ENCODE measurements around the gene CTU1. TPM values are rescaled to one million over a fixed set of nuclear protein-coding genes. Genes with fewer than 3 reads are reported as not detected.

The CTU1 gene
- total and polyA plus RNA-seq, 7 donors = 0.60 to 9.0 (median 5.7) TPM

DNA sequence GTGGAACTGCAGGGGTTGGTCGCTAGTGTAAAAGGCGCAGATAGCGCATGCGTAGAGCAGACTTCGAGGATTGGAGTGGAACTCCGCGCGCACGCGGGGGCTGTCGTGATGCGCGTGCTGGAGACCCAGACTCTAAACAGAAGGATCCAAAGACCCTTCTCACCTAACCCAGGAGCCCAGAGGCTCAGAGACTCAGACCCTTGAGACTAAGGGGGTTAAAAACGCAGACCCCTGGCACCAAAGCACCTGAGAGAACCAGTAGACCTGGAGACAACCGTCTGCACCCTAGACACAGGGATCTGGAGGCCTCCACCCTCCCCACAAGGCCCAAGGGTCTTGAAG is 567 bp upstream of the CTU1 start:
- 3 to 5% methylated on average over 15 of the region's 15 CpGs for WGBS, 2 donors
- H3K4me1 ChIP-seq = peaks cover 0 to 18% (median 15%) of the 10 kb centered on the region in 4 donors
- no peaks in the 10 kb centered on the region for H3K27me3 ChIP-seq
- H3K36me3 ChIP-seq = peaks cover 0 to 5% (median 4%) of the 10 kb centered on the region in 4 donors
- TF ChIP-seq POLR2AphosphoS5 (IDR thresholded peaks at IDR 0.05) (no peak), EP300 (IDR thresholded peaks at IDR 0.05) (no peak), POLR2A (IDR thresholded peaks at IDR 0.05) (no peak)
- TF ChIP-seq, protein P1, sequence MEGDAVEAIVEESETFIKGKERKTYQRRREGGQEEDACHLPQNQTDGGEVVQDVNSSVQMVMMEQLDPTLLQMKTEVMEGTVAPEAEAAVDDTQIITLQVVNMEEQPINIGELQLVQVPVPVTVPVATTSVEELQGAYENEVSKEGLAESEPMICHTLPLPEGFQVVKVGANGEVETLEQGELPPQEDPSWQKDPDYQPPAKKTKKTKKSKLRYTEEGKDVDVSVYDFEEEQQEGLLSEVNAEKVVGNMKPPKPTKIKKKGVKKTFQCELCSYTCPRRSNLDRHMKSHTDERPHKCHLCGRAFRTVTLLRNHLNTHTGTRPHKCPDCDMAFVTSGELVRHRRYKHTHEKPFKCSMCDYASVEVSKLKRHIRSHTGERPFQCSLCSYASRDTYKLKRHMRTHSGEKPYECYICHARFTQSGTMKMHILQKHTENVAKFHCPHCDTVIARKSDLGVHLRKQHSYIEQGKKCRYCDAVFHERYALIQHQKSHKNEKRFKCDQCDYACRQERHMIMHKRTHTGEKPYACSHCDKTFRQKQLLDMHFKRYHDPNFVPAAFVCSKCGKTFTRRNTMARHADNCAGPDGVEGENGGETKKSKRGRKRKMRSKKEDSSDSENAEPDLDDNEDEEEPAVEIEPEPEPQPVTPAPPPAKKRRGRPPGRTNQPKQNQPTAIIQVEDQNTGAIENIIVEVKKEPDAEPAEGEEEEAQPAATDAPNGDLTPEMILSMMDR (IDR thresholded peaks at IDR 0.05) = peak in 1 of 4 experiments; percentile 20
- no peak for DNase-seq
- H3K9me3 ChIP-seq = no peaks in the 10 kb centered on the region
- peak overlapping the region; percentile 55 to 83 (median 70) for H3K4me3 ChIP-seq
- H3K27ac ChIP-seq = peak overlapping the region; percentile 66 to 76 (median 72)
- intact Hi-C loops (cut with DNase I) = loop anchor here (2.0 to 5.0 kb wide), 2 partner anchors 464 to 486 kb away; partner anchors contain the start of gene ZNF175

DNA sequence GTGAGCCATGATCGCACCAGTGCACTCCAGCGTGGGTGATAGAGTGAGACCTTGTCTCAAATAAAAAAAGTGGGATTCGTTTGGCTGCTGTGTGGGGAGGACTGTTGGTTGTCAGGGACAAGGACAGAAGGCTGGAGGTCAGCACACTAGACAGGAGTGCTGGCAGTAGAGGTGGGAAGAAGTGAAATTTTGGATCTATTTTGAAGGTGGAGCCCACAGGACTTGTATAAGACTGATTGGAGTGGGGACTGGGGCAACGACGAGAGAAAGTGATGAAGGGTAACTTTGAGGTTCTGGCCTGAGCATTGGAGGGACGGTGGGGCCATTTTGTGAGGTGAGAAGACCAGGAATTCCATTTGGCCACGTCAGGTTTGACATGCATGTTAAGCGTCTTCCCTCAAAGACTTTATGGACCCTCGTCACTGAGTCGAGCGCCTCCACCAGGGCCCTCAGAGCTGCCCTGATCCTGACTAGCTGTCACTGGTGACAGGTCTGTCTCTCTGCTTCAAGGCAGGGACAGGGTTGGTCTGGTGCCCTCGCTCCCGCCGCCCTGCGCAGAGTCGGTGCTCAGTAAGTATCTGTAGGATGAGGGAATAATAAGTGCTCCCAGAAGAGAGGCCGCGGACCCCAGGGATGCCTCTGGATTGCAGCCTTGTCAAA is 673 bp downstream of the CTU1 start:
- no peak for TF ChIP-seq POLR2A (IDR thresholded peaks at IDR 0.05)
- no peak for TF ChIP-seq EP300 (IDR thresholded peaks at IDR 0.05)
- TF ChIP-seq, protein P1 (IDR thresholded peaks at IDR 0.05) = no peak
- no peak for TF ChIP-seq POLR2AphosphoS5 (IDR thresholded peaks at IDR 0.05)
- H3K27ac ChIP-seq = peak overlapping the region; percentile 66 to 76 (median 71)
- DNase-seq = no peak
- H3K4me1 ChIP-seq = peaks cover 0 to 18% (median 15%) of the 10 kb centered on the region in 4 donors
- H3K4me3 ChIP-seq = peak overlapping the region; percentile 55 to 83 (median 70)
- H3K36me3 ChIP-seq = peaks cover 0 to 17% (median 11%) of the 10 kb centered on the region in 4 donors
- no peaks in the 10 kb centered on the region for H3K27me3 ChIP-seq
- no peaks in the 10 kb centered on the region for H3K9me3 ChIP-seq
- WGBS, 2 donors = 16 to 19% methylated on average over 18 of the region's 18 CpGs
- intact Hi-C loops (cut with DNase I) = loop anchor here (2.0 to 5.0 kb wide), 2 partner anchors 465 to 487 kb away; partner anchors contain the start of gene ZNF175

DNA sequence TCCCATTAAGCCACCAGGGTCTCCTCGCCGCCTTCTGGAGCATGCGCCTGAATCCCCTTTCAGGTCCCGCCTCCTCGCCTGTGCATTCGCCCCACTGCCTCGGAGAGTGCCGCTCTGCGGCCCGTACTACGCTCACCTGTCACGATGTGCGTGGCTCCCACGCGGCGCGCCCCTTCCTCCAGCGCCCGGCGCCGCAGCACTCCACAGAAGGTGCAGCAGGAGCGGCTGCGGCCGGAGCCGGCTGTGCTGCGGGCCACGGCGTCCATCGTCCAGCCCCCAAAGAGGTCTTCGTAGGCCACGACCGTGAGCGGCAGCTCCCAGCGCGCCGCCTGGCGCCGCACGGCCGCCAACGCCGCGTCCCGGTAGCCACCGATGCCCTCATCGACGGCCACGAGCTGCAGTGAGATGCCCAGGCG is 4.3 kb downstream of the CTU1 start:
- TF ChIP-seq, protein P1 (IDR thresholded peaks at IDR 0.05) = no peak
- TF ChIP-seq POLR2A (IDR thresholded peaks at IDR 0.05) (no peak), EP300 (IDR thresholded peaks at IDR 0.05) (no peak), POLR2AphosphoS5 (IDR thresholded peaks at IDR 0.05) (no peak)
- H3K9me3 ChIP-seq = no peaks in the 10 kb centered on the region
- DNase-seq = no peak
- no peak overlapping the region for H3K27ac ChIP-seq
- 94 to 96% methylated on average over 49 of the region's 49 CpGs for WGBS, 2 donors
- H3K36me3 ChIP-seq = peaks cover 0 to 26% (median 16%) of the 10 kb centered on the region in 4 donors
- no peak overlapping the region for H3K4me3 ChIP-seq
- H3K27me3 ChIP-seq = no peaks in the 10 kb centered on the region
- intact Hi-C loops (cut with DNase I) = no loop called here
- peaks cover 0 to 35% (median 32%) of the 10 kb centered on the region in 4 donors for H3K4me1 ChIP-seq

DNA sequence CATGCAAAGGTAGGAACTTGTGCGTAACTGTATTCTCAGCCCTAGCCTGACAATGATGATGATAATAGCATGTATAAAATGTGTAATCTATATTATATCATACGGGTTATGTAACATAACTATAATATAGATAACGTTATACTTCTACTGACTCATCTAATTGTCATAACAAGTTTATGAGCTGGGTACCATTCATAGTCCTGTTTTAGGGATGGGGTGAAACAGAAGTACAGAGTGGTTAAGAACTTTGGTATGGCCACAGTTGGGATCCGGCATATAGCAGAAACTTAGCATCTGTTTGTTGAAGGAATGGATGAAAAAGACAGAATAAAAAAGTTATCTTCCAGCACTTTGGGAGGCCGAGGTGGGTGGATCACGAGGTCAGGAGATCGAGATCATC is 5.2 kb downstream of the CTU1 start:
- 85 to 86% methylated on average over 7 of the region's 7 CpGs for WGBS, 2 donors
- TF ChIP-seq, protein P1 (IDR thresholded peaks at IDR 0.05) = no peak
- TF ChIP-seq EP300 (IDR thresholded peaks at IDR 0.05) (no peak), POLR2AphosphoS5 (IDR thresholded peaks at IDR 0.05) (no peak), POLR2A (IDR thresholded peaks at IDR 0.05) (no peak)

More for the DNA sequence above, 5.2 kb downstream of the CTU1 start:
- intact Hi-C loops (cut with DNase I) = no loop called here
- peaks cover 0 to 26% (median 16%) of the 10 kb centered on the region in 4 donors for H3K36me3 ChIP-seq
- H3K27ac ChIP-seq = no peak overlapping the region
- DNase-seq = no peak
- no peak overlapping the region for H3K4me3 ChIP-seq
- H3K27me3 ChIP-seq = no peaks in the 10 kb centered on the region
- H3K9me3 ChIP-seq = no peaks in the 10 kb centered on the region
- peaks cover 0 to 38% (median 35%) of the 10 kb centered on the region in 4 donors for H3K4me1 ChIP-seq

Measured in sigmoid colon (tissue), 7 donors.